ENCODE measurements around the gene TLL2.

The TLL2 gene

GRCh38 chr10:96491303-96491702 is 22.4 kb downstream of the TLL2 start:
- H3K9me3 ChIP-seq (ENCODE audit: insufficient read depth, low read depth, low read length) = no peaks in the 10 kb centered on the region
- no peak overlapping the region for H3K9ac ChIP-seq (ENCODE audit: low read depth, low read length, poor library complexity, severe bottlenecking)
- no peak overlapping the region for H3K4me3 ChIP-seq (ENCODE audit: low read length, poor library complexity, severe bottlenecking)
- H3K9me2 ChIP-seq (replicated peaks; ENCODE audit: low read depth, low read length) = no peaks in the 10 kb centered on the region
- no peaks in the 10 kb centered on the region for H3K4me1 ChIP-seq (ENCODE audit: insufficient read depth, low read length, poor library complexity, severe bottlenecking)
- no peaks in the 10 kb centered on the region for H3K27me3 ChIP-seq (ENCODE audit: insufficient read depth, low read length, poor library complexity, severe bottlenecking)
- H3K4me2 ChIP-seq (ENCODE audit: low read depth, low read length, poor library complexity, severe bottlenecking) = no peak overlapping the region
- no peak overlapping the region for H2AFZ ChIP-seq (ENCODE audit: low read length)
- TF ChIP-seq CTCF (conservative IDR thresholded peaks at IDR 0.05; ENCODE audit: low read length) (peak; percentile 34; the same call in 1 of the 2 replicates), EZH2phosphoT487 (IDR thresholded peaks at IDR 0.05; ENCODE audit: borderline replicate concordance) (no peak)
- no peaks in the 10 kb centered on the region for H3K79me2 ChIP-seq (ENCODE audit: insufficient read depth, low read length)
- H4K20me1 ChIP-seq (ENCODE audit: insufficient read depth, low read length, poor library complexity, severe bottlenecking) = no peaks in the 10 kb centered on the region
- H3K36me3 ChIP-seq (ENCODE audit: insufficient read depth, low read length) = no peaks in the 10 kb centered on the region
- no peaks in the 10 kb centered on the region for H3F3A ChIP-seq (ENCODE audit: low read depth)

- Histone ChIP-seq H4K20me1 (ENCODE audit: insufficient read depth, low read length, poor library complexity, severe bottlenecking) (no peaks in the 10 kb centered on the region), H3K79me2 (ENCODE audit: insufficient read depth, low read length) (no peaks in the 10 kb centered on the region), H3K9me2 (replicated peaks; ENCODE audit: low read depth, low read length) (no peaks in the 10 kb centered on the region), H3K4me2 (ENCODE audit: low read depth, low read length, poor library complexity, severe bottlenecking) (no peak overlapping the region), H3K36me3 (ENCODE audit: insufficient read depth, low read length) (no peaks in the 10 kb centered on the region), H2AFZ (ENCODE audit: low read length) (no peak overlapping the region), H3F3A (ENCODE audit: low read depth) (no peaks in the 10 kb centered on the region), H3K4me3 (ENCODE audit: low read length, poor library complexity, severe bottlenecking) (no peak overlapping the region), H3K9me3 (ENCODE audit: insufficient read depth, low read depth, low read length) (no peaks in the 10 kb centered on the region), H3K9ac (ENCODE audit: low read depth, low read length, poor library complexity, severe bottlenecking) (no peak overlapping the region), H3K4me1 (ENCODE audit: insufficient read depth, low read length, poor library complexity, severe bottlenecking) (no peaks in the 10 kb centered on the region), H3K27me3 (ENCODE audit: insufficient read depth, low read length, poor library complexity, severe bottlenecking) (no peaks in the 10 kb centered on the region)
- no peak for TF ChIP-seq CTCF (conservative IDR thresholded peaks at IDR 0.05; ENCODE audit: low read length)
Observed at GRCh38 chr10:96488161-96488935, 25.4 kb downstream of the TLL2 start.

GRCh38 chr10:96482815-96483588 is 30.7 kb downstream of the TLL2 start:
- Histone ChIP-seq H3K9me3 (ENCODE audit: insufficient read depth, low read depth, low read length) (no peaks in the 10 kb centered on the region), H3K79me2 (ENCODE audit: insufficient read depth, low read length) (no peaks in the 10 kb centered on the region), H4K20me1 (ENCODE audit: insufficient read depth, low read length, poor library complexity, severe bottlenecking) (no peaks in the 10 kb centered on the region), H3F3A (ENCODE audit: low read depth) (no peaks in the 10 kb centered on the region), H3K4me2 (ENCODE audit: low read depth, low read length, poor library complexity, severe bottlenecking) (no peak overlapping the region), H2AFZ (ENCODE audit: low read length) (no peak overlapping the region), H3K9ac (ENCODE audit: low read depth, low read length, poor library complexity, severe bottlenecking) (no peak overlapping the region), H3K4me1 (ENCODE audit: insufficient read depth, low read length, poor library complexity, severe bottlenecking) (no peaks in the 10 kb centered on the region), H3K27me3 (ENCODE audit: insufficient read depth, low read length, poor library complexity, severe bottlenecking) (no peaks in the 10 kb centered on the region), H3K36me3 (ENCODE audit: insufficient read depth, low read length) (no peaks in the 10 kb centered on the region), H3K4me3 (ENCODE audit: low read length, poor library complexity, severe bottlenecking) (no peak overlapping the region), H3K9me2 (replicated peaks; ENCODE audit: low read depth, low read length) (no peaks in the 10 kb centered on the region)
- TF ChIP-seq CTCF (conservative IDR thresholded peaks at IDR 0.05; ENCODE audit: low read length) (no peak), EZH2phosphoT487 (IDR thresholded peaks at IDR 0.05; ENCODE audit: borderline replicate concordance) (no peak)

All from Loucy (cell line).